ENCODE results near the gene FABP1. TPM values are rescaled to one million over a fixed set of nuclear protein-coding genes. Genes with fewer than 3 reads are reported as not detected.

FABP1 gene
- total RNA-seq, 1 experiment from 2014 or later = not detected

DNA sequence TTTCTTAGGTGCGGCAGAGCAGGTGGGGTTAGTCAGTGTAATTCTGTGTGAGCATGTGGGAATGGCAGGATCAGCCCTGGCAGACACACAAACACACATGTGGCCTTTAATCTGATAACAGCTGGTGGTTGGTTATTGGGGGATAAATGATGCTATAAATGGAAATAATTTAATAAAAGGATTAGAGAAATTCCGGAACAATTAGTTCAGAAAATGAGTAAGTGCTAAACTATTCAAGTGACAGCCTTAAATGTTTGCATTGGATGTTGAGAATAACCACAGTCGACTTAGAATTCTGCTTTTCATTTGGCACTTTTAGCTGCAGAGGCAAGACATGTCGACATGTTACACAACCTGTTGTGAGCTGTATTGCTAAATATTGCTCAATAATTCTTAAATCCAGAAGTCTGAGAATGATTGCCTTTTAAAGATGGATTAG, 53.0 kb downstream of the FABP1 start:
- BruUV-seq (replicated peaks) = no TSS peak
- Histone ChIP-seq H3K79me2 (ENCODE audit: low read length) (no peaks in the 10 kb centered on the region), H3K9ac (ENCODE audit: low read length) (no peak overlapping the region), H3K4me3 (ENCODE audit: low read length) (no peak overlapping the region), H2AFZ (ENCODE audit: low read length) (no peak overlapping the region), H3K9me2 (replicated peaks; ENCODE audit: low read length) (no peaks in the 10 kb centered on the region), H3K4me1 (ENCODE audit: insufficient read depth, low read length) (peaks cover 11% of the 10 kb centered on the region; the same call in 1 of the 2 replicates), H3K4me2 (ENCODE audit: low read length) (no peak overlapping the region), H4K20me1 (ENCODE audit: low read length) (no peaks in the 10 kb centered on the region), H3F3A (ENCODE audit: low read length, unreplicated experiment) (no peaks in the 10 kb centered on the region), H3K27ac (ENCODE audit: low read length) (no peak overlapping the region), H3K9me3 (ENCODE audit: low read length) (no peaks in the 10 kb centered on the region), H3K36me3 (ENCODE audit: low read depth, low read length) (no peaks in the 10 kb centered on the region), H3K27me3 (ENCODE audit: low read length) (no peaks in the 10 kb centered on the region)
- CTCF ChIA-PET = interaction anchor here (0.6 kb wide), 1 partner anchor 15 kb away, joined by 3 read pairs; no protein-coding TSS in a partner anchor
- intact Hi-C loops (cut with micrococcal nuclease) = no loop called here
- TF ChIP-seq EZH2phosphoT487 (IDR thresholded peaks at IDR 0.05; ENCODE audit: borderline replicate concordance, low read length) (no peak), CTCF (conservative IDR thresholded peaks at IDR 0.05; ENCODE audit: low read depth, low read length) (no peak), EZH2 (IDR thresholded peaks at IDR 0.05; ENCODE audit: low read length, unreplicated experiment) (no peak)
- POLR2A ChIA-PET (ENCODE audit: unreplicated experiment) = interaction anchor here (0.6 kb wide), 1 partner anchor 45 kb away, joined by 4 read pairs; no protein-coding TSS in a partner anchor
- peak; percentile 77 for DNase-seq
- ATAC-seq = peak; percentile 75

- Histone ChIP-seq H3K27ac (ENCODE audit: low read length) (no peak overlapping the region), H2AFZ (ENCODE audit: low read length) (no peak overlapping the region), H3K36me3 (ENCODE audit: low read depth, low read length) (no peaks in the 10 kb centered on the region), H3K4me3 (ENCODE audit: low read length) (no peak overlapping the region), H3K4me1 (ENCODE audit: insufficient read depth, low read length) (peaks cover 11% of the 10 kb centered on the region; the same call in 1 of the 2 replicates), H4K20me1 (ENCODE audit: low read length) (no peaks in the 10 kb centered on the region), H3K9me2 (replicated peaks; ENCODE audit: low read length) (no peaks in the 10 kb centered on the region), H3K9me3 (ENCODE audit: low read length) (no peaks in the 10 kb centered on the region), H3F3A (ENCODE audit: low read length, unreplicated experiment) (no peaks in the 10 kb centered on the region), H3K79me2 (ENCODE audit: low read length) (no peaks in the 10 kb centered on the region), H3K27me3 (ENCODE audit: low read length) (no peaks in the 10 kb centered on the region), H3K9ac (ENCODE audit: low read length) (no peak overlapping the region), H3K4me2 (ENCODE audit: low read length) (no peak overlapping the region)
- ChIA-PET POLR2A (ENCODE audit: unreplicated experiment) (no interaction called here), CTCF (no interaction called here)
- DNase-seq (no peak), ATAC-seq (no peak)
- TF ChIP-seq EZH2 (IDR thresholded peaks at IDR 0.05; ENCODE audit: low read length, unreplicated experiment) (no peak), EZH2phosphoT487 (IDR thresholded peaks at IDR 0.05; ENCODE audit: borderline replicate concordance, low read length) (no peak)
- intact Hi-C loops (cut with micrococcal nuclease) = no loop called here
- no TSS peak for BruUV-seq (replicated peaks)
Observed at GRCh38 chr2:88074150-88074549, 53.7 kb downstream of the FABP1 start.

Small RNA genes lying within 50 kb of the gene (microRNA-seq; reads per million reads assigned to microRNA genes)
- not detected for gene MIR4780 (ENCODE audit: unreplicated experiment)

Other genes starting within 250 kb of the FABP1 start
- gene RNU2-63P, start 111.5 kb downstream of the FABP1 start, total RNA-seq (2014; rRNA removed) = 122 TPM in 1 of 2 replicates, not detected in the other
- gene KRCC1, start 72.3 kb downstream of the FABP1 start, total RNA-seq (2014; rRNA removed) = 6.7 and 14.1 TPM in 2 replicates
- not detected in 2 replicates for gene SMYD1, start 60.2 kb downstream of the FABP1 start, total RNA-seq (2014; rRNA removed)
- gene THNSL2, start 42.3 kb upstream of the FABP1 start, total RNA-seq (2014; rRNA removed) = 0.75 and 2.0 TPM in 2 replicates